Measurements from ENCODE around the gene BLTP2.

DNA sequence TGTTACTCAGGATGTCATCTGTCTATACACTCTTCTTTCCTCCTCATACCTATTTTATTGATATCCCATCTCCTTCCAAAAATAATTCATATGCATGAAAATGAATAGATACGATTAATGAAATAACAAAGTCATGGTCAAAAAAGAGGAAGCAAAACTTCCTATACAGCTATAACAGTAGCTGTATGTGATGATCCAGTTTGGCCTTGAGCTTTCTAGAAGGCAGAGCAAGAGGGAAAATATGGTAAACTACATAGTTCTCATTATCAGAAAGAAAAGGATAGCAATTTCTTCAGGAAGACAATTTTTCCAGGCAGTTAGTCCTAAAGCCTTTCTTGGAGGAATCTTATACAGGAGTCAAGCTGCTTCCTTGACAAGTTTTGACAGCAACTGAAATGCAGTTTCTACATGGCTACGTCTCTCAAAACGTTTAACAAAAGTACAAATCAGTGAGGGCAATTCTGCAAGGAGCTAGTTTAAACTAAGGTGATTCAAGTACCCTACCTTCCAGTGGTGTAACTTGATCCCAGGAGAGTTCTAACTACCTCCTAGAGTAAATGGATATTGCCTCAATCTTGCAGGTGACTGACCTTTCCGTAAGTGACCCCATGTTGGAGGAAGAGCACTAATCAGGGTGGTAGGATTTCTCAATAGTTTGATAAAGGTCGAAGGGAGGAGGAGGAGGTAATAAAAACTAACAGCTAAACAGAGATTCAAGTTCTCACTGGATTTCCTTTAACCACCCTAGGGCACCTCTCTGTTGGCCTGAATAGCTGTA is 47.2 kb downstream of the BLTP2 start:
- TF ChIP-seq, protein P1, sequence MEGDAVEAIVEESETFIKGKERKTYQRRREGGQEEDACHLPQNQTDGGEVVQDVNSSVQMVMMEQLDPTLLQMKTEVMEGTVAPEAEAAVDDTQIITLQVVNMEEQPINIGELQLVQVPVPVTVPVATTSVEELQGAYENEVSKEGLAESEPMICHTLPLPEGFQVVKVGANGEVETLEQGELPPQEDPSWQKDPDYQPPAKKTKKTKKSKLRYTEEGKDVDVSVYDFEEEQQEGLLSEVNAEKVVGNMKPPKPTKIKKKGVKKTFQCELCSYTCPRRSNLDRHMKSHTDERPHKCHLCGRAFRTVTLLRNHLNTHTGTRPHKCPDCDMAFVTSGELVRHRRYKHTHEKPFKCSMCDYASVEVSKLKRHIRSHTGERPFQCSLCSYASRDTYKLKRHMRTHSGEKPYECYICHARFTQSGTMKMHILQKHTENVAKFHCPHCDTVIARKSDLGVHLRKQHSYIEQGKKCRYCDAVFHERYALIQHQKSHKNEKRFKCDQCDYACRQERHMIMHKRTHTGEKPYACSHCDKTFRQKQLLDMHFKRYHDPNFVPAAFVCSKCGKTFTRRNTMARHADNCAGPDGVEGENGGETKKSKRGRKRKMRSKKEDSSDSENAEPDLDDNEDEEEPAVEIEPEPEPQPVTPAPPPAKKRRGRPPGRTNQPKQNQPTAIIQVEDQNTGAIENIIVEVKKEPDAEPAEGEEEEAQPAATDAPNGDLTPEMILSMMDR (IDR thresholded peaks at IDR 0.05 in 2 of 3, conservative IDR thresholded peaks at IDR 0.05 in 1 of 3; ENCODE audit: borderline replicate concordance in 1 of 3, insufficient read depth in 1 of 3, low read depth in 2 of 3, low read length in 2 of 3), result no peak
- no peak for TF ChIP-seq POLR2AphosphoS5 (IDR thresholded peaks at IDR 0.05; ENCODE audit: low read depth, low read length)
- TF ChIP-seq, protein P2, sequence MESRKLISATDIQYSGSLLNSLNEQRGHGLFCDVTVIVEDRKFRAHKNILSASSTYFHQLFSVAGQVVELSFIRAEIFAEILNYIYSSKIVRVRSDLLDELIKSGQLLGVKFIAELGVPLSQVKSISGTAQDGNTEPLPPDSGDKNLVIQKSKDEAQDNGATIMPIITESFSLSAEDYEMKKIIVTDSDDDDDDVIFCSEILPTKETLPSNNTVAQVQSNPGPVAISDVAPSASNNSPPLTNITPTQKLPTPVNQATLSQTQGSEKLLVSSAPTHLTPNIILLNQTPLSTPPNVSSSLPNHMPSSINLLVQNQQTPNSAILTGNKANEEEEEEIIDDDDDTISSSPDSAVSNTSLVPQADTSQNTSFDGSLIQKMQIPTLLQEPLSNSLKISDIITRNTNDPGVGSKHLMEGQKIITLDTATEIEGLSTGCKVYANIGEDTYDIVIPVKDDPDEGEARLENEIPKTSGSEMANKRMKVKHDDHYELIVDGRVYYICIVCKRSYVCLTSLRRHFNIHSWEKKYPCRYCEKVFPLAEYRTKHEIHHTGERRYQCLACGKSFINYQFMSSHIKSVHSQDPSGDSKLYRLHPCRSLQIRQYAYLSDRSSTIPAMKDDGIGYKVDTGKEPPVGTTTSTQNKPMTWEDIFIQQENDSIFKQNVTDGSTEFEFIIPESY (IDR thresholded peaks at IDR 0.05; ENCODE audit: extremely low read depth, insufficient replicate concordance, low read length), result no peak
- no peak for TF ChIP-seq TCF7L2 (IDR thresholded peaks at IDR 0.05; ENCODE audit: borderline replicate concordance, extremely low read depth, insufficient read depth, insufficient read length)
- TF ChIP-seq FOSL1 (IDR thresholded peaks at IDR 0.05; ENCODE audit: low read depth), result no peak
- no peak for TF ChIP-seq POLR2A (IDR thresholded peaks at IDR 0.05; ENCODE audit: borderline replicate concordance, extremely low read depth, insufficient read depth, insufficient read length)
- TF ChIP-seq ELF1 (IDR thresholded peaks at IDR 0.05; ENCODE audit: borderline replicate concordance, low read depth), result no peak

Data from HCT116 (cell line).